Measurements from ENCODE around the gene C4A.
"Not testable (repeated sequence)": the region's sequence is repeated elsewhere in the genome, so short reads cannot be mapped to it uniquely, and the experiment has no call there.

DNA sequence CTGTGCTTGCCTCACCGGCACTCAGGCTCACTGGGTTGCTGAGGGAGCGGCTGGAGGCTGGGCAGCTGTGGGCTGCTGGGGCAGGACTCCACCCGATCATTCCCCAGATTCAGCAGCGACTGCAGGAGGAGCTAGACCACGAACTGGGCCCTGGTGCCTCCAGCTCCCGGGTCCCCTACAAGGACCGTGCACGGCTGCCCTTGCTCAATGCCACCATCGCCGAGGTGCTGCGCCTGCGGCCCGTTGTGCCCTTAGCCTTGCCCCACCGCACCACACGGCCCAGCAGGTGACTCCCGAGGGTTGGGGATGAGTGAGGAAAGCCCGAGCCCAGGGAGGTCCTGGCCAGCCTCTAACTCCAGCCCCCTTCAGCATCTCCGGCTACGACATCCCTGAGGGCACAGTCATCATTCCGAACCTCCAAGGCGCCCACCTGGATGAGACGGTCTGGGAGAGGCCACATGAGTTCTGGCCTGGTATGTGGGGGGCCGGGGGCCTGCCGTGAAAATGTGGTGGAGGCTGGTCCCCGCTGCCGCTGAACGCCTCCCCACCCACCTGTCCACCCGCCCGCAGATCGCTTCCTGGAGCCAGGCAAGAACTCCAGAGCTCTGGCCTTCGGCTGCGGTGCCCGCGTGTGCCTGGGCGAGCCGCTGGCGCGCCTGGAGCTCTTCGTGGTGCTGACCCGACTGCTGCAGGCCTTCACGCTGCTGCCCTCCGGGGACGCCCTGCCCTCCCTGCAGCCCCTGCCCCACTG lies 58.6 kb downstream of the C4A start:
- not testable (repeated sequence) for TF ChIP-seq POLR2A (IDR thresholded peaks at IDR 0.05; ENCODE audit: extremely low read depth, insufficient read length); CTCF (IDR thresholded peaks at IDR 0.05; ENCODE audit: low read depth, low read length)
- TF ChIP-seq, protein P1, sequence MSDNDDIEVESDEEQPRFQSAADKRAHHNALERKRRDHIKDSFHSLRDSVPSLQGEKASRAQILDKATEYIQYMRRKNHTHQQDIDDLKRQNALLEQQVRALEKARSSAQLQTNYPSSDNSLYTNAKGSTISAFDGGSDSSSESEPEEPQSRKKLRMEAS (IDR thresholded peaks at IDR 0.05; ENCODE audit: low read depth, low read length): not testable (repeated sequence)
